KMS-11 (cell line): Measurements from ENCODE around the gene CASQ1.

Experiments used
- H2AFZ ChIP-seq: fragments of 200-600 bp; sonication (generic); 2 replicates; pipeline ENCODE4 v1.6.1; 2016; ENCODE audit warnings: antibody characterized with exemption, mixed run types, low read depth
- H3K27ac ChIP-seq: fragments of 200-600 bp; sonication (generic); 2 replicates; pipeline ENCODE4 v1.6.1; 2016; ENCODE audit warnings: mild to moderate bottlenecking, mixed run types
- H3K27me3 ChIP-seq: fragments of 200-600 bp; sonication (generic); 2 replicates; pipeline ENCODE4 v1.6.1; 2017; ENCODE audit warnings: mild to moderate bottlenecking, low read depth, mixed run types, moderate library complexity; ENCODE audit not compliant: insufficient read depth
- H3K36me3 ChIP-seq: fragments of 200-600 bp; sonication (generic); 2 replicates; pipeline ENCODE4 v1.6.1; 2017; ENCODE audit warnings: mild to moderate bottlenecking, mixed run types; ENCODE audit not compliant: insufficient read depth
- H3K4me1 ChIP-seq: fragments of 200-600 bp; sonication (generic); 2 replicates; pipeline ENCODE4 v1.6.1; 2016; ENCODE audit warnings: mild to moderate bottlenecking, low read depth, mixed run types; ENCODE audit not compliant: poor library complexity, severe bottlenecking
- H3K4me2 ChIP-seq: fragments of 200-600 bp; sonication (generic); 2 replicates; pipeline ENCODE4 v1.7.0; 2016; ENCODE audit warnings: mild to moderate bottlenecking, mixed run types
- H3K4me3 ChIP-seq: fragments of 200-600 bp; sonication (generic); IDR thresholded peaks from 2 replicates; pipeline ENCODE4 v1.6.1; 2017; ENCODE audit warnings: low read depth, low read length, mixed read lengths; ENCODE audit not compliant: insufficient read depth
- H3K79me2 ChIP-seq: fragments of 200-600 bp; sonication (generic); 2 replicates; pipeline ENCODE4 v1.6.1; 2016; ENCODE audit warnings: low read depth, mixed run types; ENCODE audit not compliant: insufficient read depth
- H3K9ac ChIP-seq: fragments of 200-600 bp; sonication (generic); 2 replicates; pipeline ENCODE4 v1.6.1; 2016; ENCODE audit warnings: mild to moderate bottlenecking, mixed run types
- H4K20me1 ChIP-seq: fragments of 200-600 bp; sonication (generic); 2 replicates; pipeline ENCODE4 v1.6.1; 2016; ENCODE audit warnings: mild to moderate bottlenecking, mixed run types; ENCODE audit not compliant: insufficient read depth
- CTCF ChIP-seq: fragments of 200-600 bp; sonication (generic); conservative IDR thresholded peaks from 2 replicates; pipeline ENCODE4 v1.6.1; 2017; ENCODE audit warnings: low read depth, mild to moderate bottlenecking, antibody characterized with exemption, low read length, moderate library complexity, mixed read lengths

CASQ1 gene

GRCh38 chr1:160237558-160237957 lies 47.2 kb downstream of the CASQ1 start:
- no peak for TF ChIP-seq CTCF

GRCh38 chr1:160238408-160238807 lies 48.0 kb downstream of the CASQ1 start:
- H2AFZ ChIP-seq, result no peak overlapping the region
- H3K4me1 ChIP-seq, result peaks cover 35% of the 10 kb centered on the region
- no peaks in the 10 kb centered on the region for H4K20me1 ChIP-seq
- peak overlapping the region; percentile 57 for H3K4me3 ChIP-seq
- no peak for TF ChIP-seq CTCF
- H3K36me3 ChIP-seq, result peaks cover 25% of the 10 kb centered on the region; the same call in 1 of the 2 replicates
- H3K27me3 ChIP-seq, result no peaks in the 10 kb centered on the region
- no peaks in the 10 kb centered on the region for H3K79me2 ChIP-seq
- H3K9ac ChIP-seq, result no peak overlapping the region
- H3K27ac ChIP-seq, result peak overlapping the region; percentile 36
- H3K4me2 ChIP-seq, result peak overlapping the region; percentile 35

More at GRCh38 chr1:160237558-160237957, 47.2 kb downstream of the CASQ1 start:
- no peaks in the 10 kb centered on the region for H3K79me2 ChIP-seq
- H3K36me3 ChIP-seq, result peaks cover 25% of the 10 kb centered on the region; the same call in 1 of the 2 replicates
- H4K20me1 ChIP-seq, result no peaks in the 10 kb centered on the region
- no peak overlapping the region for H2AFZ ChIP-seq
- H3K27ac ChIP-seq, result peak overlapping the region; percentile 36; the same call in 1 of the 2 replicates
- peaks cover 35% of the 10 kb centered on the region for H3K4me1 ChIP-seq
- H3K4me2 ChIP-seq, result peak overlapping the region; percentile 35; the same call in 1 of the 2 replicates
- H3K27me3 ChIP-seq, result no peaks in the 10 kb centered on the region
- H3K9ac ChIP-seq, result no peak overlapping the region
- H3K4me3 ChIP-seq, result no peak overlapping the region

GRCh38 chr1:160239582-160240299 lies 49.4 kb downstream of the CASQ1 start:
- Histone ChIP-seq H4K20me1 (no peaks in the 10 kb centered on the region), H3K27me3 (no peaks in the 10 kb centered on the region), H3K4me2 (no peak overlapping the region; the same call in 1 of the 2 replicates), H3K4me1 (peaks cover 47% of the 10 kb centered on the region), H2AFZ (no peak overlapping the region), H3K36me3 (peaks cover 25% of the 10 kb centered on the region; the same call in 1 of the 2 replicates), H3K79me2 (peaks cover 8% of the 10 kb centered on the region; the same call in 1 of the 2 replicates), H3K27ac (no peak overlapping the region), H3K9ac (no peak overlapping the region), H3K4me3 (no peak overlapping the region)
- no peak for TF ChIP-seq CTCF

- Histone ChIP-seq H3K27me3 (no peaks in the 10 kb centered on the region), H3K4me2 (no peak overlapping the region), H3K4me1 (peaks cover 55% of the 10 kb centered on the region), H3K4me3 (no peak overlapping the region), H3K36me3 (peaks cover 7% of the 10 kb centered on the region; the same call in 1 of the 2 replicates), H2AFZ (no peak overlapping the region), H4K20me1 (no peaks in the 10 kb centered on the region; the same call in 1 of the 2 replicates), H3K9ac (no peak overlapping the region), H3K79me2 (peaks cover 48% of the 10 kb centered on the region), H3K27ac (no peak overlapping the region; the same call in 1 of the 2 replicates)
- no peak for TF ChIP-seq CTCF
Measured at GRCh38 chr1:160243767-160244166, 53.4 kb downstream of the CASQ1 start.
